GM18517 (cell line): ENCODE data around the gene SLC12A6.
A peak's percentile ranks its signal among the peaks of the same experiment; 100 is the strongest.
"Not testable (repeated sequence)": the region's sequence is repeated elsewhere in the genome, so short reads cannot be mapped to it uniquely, and the experiment has no call there.

Source experiments
- ATAC-seq: cut with Tn5 transposase; IDR thresholded peaks from one replicate; pipeline ENCODE4 v1.9.1; 2021; ENCODE audit warnings: mild to moderate bottlenecking, moderate library complexity; ENCODE audit not compliant: unreplicated experiment

Gene SLC12A6

GRCh38 chr15:34209421-34210282 is 127.9 kb downstream of the SLC12A6 start, which contains the start of gene KATNBL1:
TSS of gene KATNBL1 (minus strand) at chr15:34210096. CDS start at chr15:34163676, 46,420 bp downstream.
- peak; percentile 98 for ATAC-seq

- no peak for ATAC-seq
Observed at GRCh38 chr15:34206011-34206410, 131.6 kb downstream of the SLC12A6 start.

- no peak for ATAC-seq
Observed at GRCh38 chr15:34203936-34204335, 133.6 kb downstream of the SLC12A6 start.

- no peak for ATAC-seq
Observed at GRCh38 chr15:34203305-34203704, 134.3 kb downstream of the SLC12A6 start.

GRCh38 chr15:34193272-34193671 is 144.3 kb downstream of the SLC12A6 start:
- not testable (repeated sequence) for ATAC-seq

- no peak for ATAC-seq
Observed at GRCh38 chr15:34188711-34189110, 148.9 kb downstream of the SLC12A6 start.

GRCh38 chr15:34185666-34186065 is 151.9 kb downstream of the SLC12A6 start:
- ATAC-seq = no peak

GRCh38 chr15:34182942-34183341 is 154.6 kb downstream of the SLC12A6 start:
- ATAC-seq = no peak
